DOHH2 (cell line): ENCODE results near the gene ARIH2.
A peak's percentile ranks its signal among the peaks of the same experiment; 100 is the strongest.

Source experiments
- H3F3A ChIP-seq: fragments of 200-600 bp; sonication (generic), shearing (Covaris generic); 2 replicates; pipeline ENCODE4 v1.6.0; 2016; ENCODE audit warnings: antibody characterized with exemption, mild to moderate bottlenecking; ENCODE audit not compliant: control insufficient read depth, insufficient read depth
- H3K27ac ChIP-seq: fragments of 200-600 bp; sonication (generic); 2 replicates; pipeline ENCODE4 v1.5.1; 2014; ENCODE audit warnings: low read depth, mild to moderate bottlenecking, low read length, moderate library complexity
- H3K27me3 ChIP-seq: fragments of 200-600 bp; sonication (generic); 2 replicates; pipeline ENCODE4 v1.6.1; 2014; ENCODE audit warnings: mild to moderate bottlenecking, low read length, mixed read lengths; ENCODE audit not compliant: control insufficient read depth
- H3K36me3 ChIP-seq: fragments of 200-600 bp; sonication (generic); 2 replicates; pipeline ENCODE4 v1.6.1; 2014; ENCODE audit warnings: mild to moderate bottlenecking, low read length, moderate library complexity, mixed read lengths; ENCODE audit not compliant: control insufficient read depth
- H3K4me1 ChIP-seq: fragments of 200-600 bp; sonication (generic); 2 replicates; pipeline ENCODE4 v1.6.1; 2014; ENCODE audit warnings: mild to moderate bottlenecking, low read length, mixed read lengths; ENCODE audit not compliant: control insufficient read depth
- H3K4me2 ChIP-seq: fragments of 200-600 bp; sonication (generic); 2 replicates; pipeline ENCODE4 v1.6.0; 2014; ENCODE audit warnings: mild to moderate bottlenecking, low read length, moderate library complexity
- H3K4me3 ChIP-seq: fragments of 200-600 bp; sonication (generic); 2 replicates; pipeline ENCODE4 v1.5.1; 2014; ENCODE audit warnings: mild to moderate bottlenecking, low read length, mixed read lengths
- H3K79me2 ChIP-seq: fragments of 200-600 bp; sonication (generic); 2 replicates; pipeline ENCODE4 v1.6.1; 2014; ENCODE audit warnings: mild to moderate bottlenecking, low read length, mixed read lengths; ENCODE audit not compliant: control insufficient read depth
- H3K9me2 ChIP-seq: fragments of 200-600 bp; sonication (generic); replicated peaks from 2 replicates; pipeline ENCODE4 v1.6.1; 2014; ENCODE audit warnings: mild to moderate bottlenecking, low read length, mixed read lengths; ENCODE audit not compliant: control insufficient read depth
- H3K9me3 ChIP-seq: fragments of 200-600 bp; sonication (generic); 2 replicates; pipeline ENCODE4 v1.6.1; 2014; ENCODE audit warnings: antibody characterized with exemption, low read length, mixed read lengths; ENCODE audit not compliant: control insufficient read depth, insufficient read depth
- H4K20me1 ChIP-seq: fragments of 200-600 bp; sonication (generic); 2 replicates; pipeline ENCODE4 v1.6.0; 2014; ENCODE audit warnings: low read depth, mild to moderate bottlenecking, antibody characterized with exemption, low read length, moderate library complexity; ENCODE audit not compliant: control insufficient read depth, insufficient read depth
- CTCF ChIP-seq: fragments of 200-600 bp; sonication (generic); IDR thresholded peaks from one replicate; pipeline ENCODE4 v1.5.1; 2014; ENCODE audit warnings: antibody characterized with exemption, mild to moderate bottlenecking, low read depth, low read length; ENCODE audit not compliant: poor library complexity, severe bottlenecking
- EZH2phosphoT487 ChIP-seq: fragments of 200-600 bp; sonication (generic); IDR thresholded peaks from 2 replicates; pipeline ENCODE4 v1.6.1; 2017; ENCODE audit warnings: borderline replicate concordance, mild to moderate bottlenecking, antibody characterized with exemption, low read length, moderate library complexity, mixed read lengths

Gene ARIH2

GRCh38 chr3:49028298-49028672 is 109.6 kb downstream of the ARIH2 start:
- Histone ChIP-seq H3K4me1 (peaks cover 56% of the 10 kb centered on the region), H3K4me3 (peak overlapping the region; percentile 91), H3K79me2 (peaks cover 60% of the 10 kb centered on the region), H3K9me3 (no peaks in the 10 kb centered on the region), H3K27ac (peak overlapping the region; percentile 59), H3K9me2 (no peaks in the 10 kb centered on the region), H4K20me1 (peaks cover 4% of the 10 kb centered on the region; the same call in 1 of the 2 replicates), H3K27me3 (no peaks in the 10 kb centered on the region), H3F3A (peaks cover 43% of the 10 kb centered on the region), H3K36me3 (peaks cover 96% of the 10 kb centered on the region), H3K4me2 (peak overlapping the region; percentile 94)
- TF ChIP-seq EZH2phosphoT487 (no peak), CTCF (no peak)

GRCh38 chr3:49028673-49029562 is 110.3 kb downstream of the ARIH2 start, which contains the start of gene IMPDH2:
Gene IMPDH2 (minus strand): TSS chr3:49029398. CDS start chr3:49029350, 48 bp downstream.
- Histone ChIP-seq H4K20me1 (peaks cover 4% of the 10 kb centered on the region; the same call in 1 of the 2 replicates), H3K27me3 (no peaks in the 10 kb centered on the region), H3K79me2 (peaks cover 54% of the 10 kb centered on the region), H3K4me3 (peak within 1 kb of the TSS; percentile 91), H3K27ac (peak within 1 kb of the TSS; percentile 59), H3K4me2 (peak within 1 kb of the TSS; percentile 94), H3K9me2 (no peaks in the 10 kb centered on the region), H3F3A (peaks cover 42% of the 10 kb centered on the region), H3K36me3 (peaks cover 94% of the 10 kb centered on the region), H3K4me1 (peaks cover 51% of the 10 kb centered on the region), H3K9me3 (no peaks in the 10 kb centered on the region)
- no peak for TF ChIP-seq EZH2phosphoT487
- peak; percentile 38 for TF ChIP-seq CTCF

GRCh38 chr3:49029563-49029884 is 110.9 kb downstream of the ARIH2 start:
- Histone ChIP-seq H3K4me2 (peak overlapping the region; percentile 94), H3K4me1 (peaks cover 46% of the 10 kb centered on the region), H3K4me3 (peak overlapping the region; percentile 91), H3K27me3 (no peaks in the 10 kb centered on the region), H3K27ac (peak overlapping the region; percentile 21), H3F3A (peaks cover 39% of the 10 kb centered on the region), H3K9me3 (no peaks in the 10 kb centered on the region), H3K79me2 (peaks cover 47% of the 10 kb centered on the region), H3K36me3 (peaks cover 93% of the 10 kb centered on the region), H3K9me2 (no peaks in the 10 kb centered on the region), H4K20me1 (peaks cover 4% of the 10 kb centered on the region; the same call in 1 of the 2 replicates)
- TF ChIP-seq CTCF (no peak), EZH2phosphoT487 (no peak)
